Naive thymus-derived CD4-positive, alpha-beta T cell (primary cell): ENCODE measurements around the gene RIGI. TPM values are rescaled to one million over a fixed set of nuclear protein-coding genes. Genes with fewer than 3 reads are reported as not detected.
"Not testable (repeated sequence)": the region's sequence is repeated elsewhere in the genome, so short reads cannot be mapped to it uniquely, and the experiment has no call there.

ENCODE experiments used
- ATAC-seq: fragments of 150-1000 bp; cut with Tn5 transposase; 2 replicates; pipeline ENCODE4 v1.10.0; 2021; ENCODE audit warnings: mild to moderate bottlenecking, moderate library complexity
- CTCF ChIA-PET: fragments of 350-600 bp; sonication (Branson Sonifier 250); formaldehyde crosslinking; loops from one replicate; lab custom pipeline; 2021; ENCODE audit warnings: antibody characterized with exemption; lab: Charles Lee
- POLR2A ChIA-PET: fragments of 350-600 bp; sonication (Branson Sonifier 250); formaldehyde crosslinking; loops from one replicate; lab custom pipeline; 2021; ENCODE audit warnings: antibody characterized with exemption, inconsistent platforms; lab: Charles Lee
- DNase-seq, 9 donors: peaks; one replicate each; pipeline versions ENCODE4 v3.0.0 to v3.0.0-alpha.2; 2020 to 2022; ENCODE audit warnings: mixed read lengths in 1 of 9
- H3K27ac ChIP-seq: one replicate; pipeline ENCODE4 v1.7.0; 2013; ENCODE audit warnings: mild to moderate bottlenecking, low read depth, low read length, moderate library complexity
- H3K27me3 ChIP-seq, 2 donors: one replicate each; pipeline ENCODE4 v1.7.0; 2013; ENCODE audit warnings: low read length in 2 of 2, mild to moderate bottlenecking in 2 of 2, moderate library complexity in 2 of 2; ENCODE audit not compliant: control insufficient read depth in 2 of 2, insufficient read depth in 2 of 2
- H3K36me3 ChIP-seq, 3 experiments: 1 replicate in 2 of 3; 2 replicates in 1 of 3; pipeline ENCODE4 v1.7.0; 2013; ENCODE audit warnings: low read length in 3 of 3, mild to moderate bottlenecking in 3 of 3, moderate library complexity in 1 of 3; ENCODE audit not compliant: insufficient read depth in 3 of 3, control insufficient read depth in 2 of 3
- H3K4me1 ChIP-seq, 2 donors: one replicate each; pipeline ENCODE4 v1.7.0; 2013; ENCODE audit warnings: low read length in 2 of 2, mild to moderate bottlenecking in 2 of 2, moderate library complexity in 1 of 2; ENCODE audit not compliant: control insufficient read depth in 2 of 2, insufficient read depth in 2 of 2
- H3K4me3 ChIP-seq: 2 replicates; pipeline ENCODE4 v1.7.0; 2013; ENCODE audit warnings: mild to moderate bottlenecking, low read length
- H3K9me3 ChIP-seq, 3 experiments: 1 replicate in 2 of 3; 2 replicates in 1 of 3; pipeline ENCODE4 v1.7.0; 2013; ENCODE audit warnings: low read length in 3 of 3; ENCODE audit not compliant: control insufficient read depth in 2 of 3
- H3K27ac Mint-ChIP-seq, 9 donors: one replicate each; pipeline ENCODE4 v1.8.0; 2020 to 2022; ENCODE audit warnings: mixed read lengths in 9 of 9, mild to moderate bottlenecking in 8 of 9, moderate library complexity in 5 of 9, inconsistent platforms in 2 of 9
- H3K27me3 Mint-ChIP-seq, 5 donors: one replicate each; pipeline ENCODE4 v1.8.0; 2021 to 2022; ENCODE audit warnings: mixed read lengths in 5 of 5, mild to moderate bottlenecking in 1 of 5
- H3K36me3 Mint-ChIP-seq, 5 donors: one replicate each; pipeline ENCODE4 v1.8.0; 2020 to 2022; ENCODE audit warnings: mixed read lengths in 5 of 5, mild to moderate bottlenecking in 3 of 5, inconsistent platforms in 1 of 5
- H3K4me1 Mint-ChIP-seq, 7 donors: one replicate each; pipeline ENCODE4 v1.8.0; 2020 to 2022; ENCODE audit warnings: mixed read lengths in 7 of 7, mild to moderate bottlenecking in 3 of 7, inconsistent platforms in 1 of 7
- H3K4me3 Mint-ChIP-seq, 10 donors: one replicate each; pipeline ENCODE4 v1.8.0; 2020 to 2022; ENCODE audit warnings: mild to moderate bottlenecking in 10 of 10, mixed read lengths in 10 of 10, moderate library complexity in 6 of 10, inconsistent platforms in 2 of 10
- H3K9me3 Mint-ChIP-seq, 11 donors: one replicate each; pipeline ENCODE4 v1.8.0; 2020 to 2022; ENCODE audit warnings: mixed read lengths in 11 of 11, mild to moderate bottlenecking in 4 of 11, inconsistent platforms in 1 of 11, moderate library complexity in 1 of 11
- intact Hi-C, 2 donors: fragments of 100-400 bp; cut with micrococcal nuclease; formaldehyde crosslinking; loops; one replicate each; pipeline ENCODE4 v1.15.1; 2023
- polyA plus RNA-seq, 2 donors: library from polyadenylated mRNA; unstranded; fragments of 300-500 nt; fragmentation: Illumina TruSeq; gene quantifications; one replicate each; pipeline ENCODE4 v1.2.3, GENCODE V29; 2021
- total RNA-seq, 6 experiments: library from RNA in 5 of 6; stranded (reverse) in 5 of 6; gene quantifications; 1 replicate in 5 of 6; 2 replicates in 1 of 6; pipeline ENCODE4 v1.2.3 and lab custom pipeline; 2021 to 2026

RIGI gene
- total and polyA plus RNA-seq, 7 experiments from 2014 or later, result 8.6 to 29.6 (median 17.3) TPM

GRCh38 chr9:32552172-32552872 lies 26.3 kb upstream of the RIGI start, which contains the start of the genes SMIM27 and TOPORS:
TSS of gene SMIM27 (plus strand) at chr9:32552327. CDS start at chr9:32552435, 108 bp downstream.
TSS of gene TOPORS (minus strand) at chr9:32552586. CDS start at chr9:32552436, 150 bp downstream.
- H3K27me3 Mint-ChIP-seq, result no peaks in the 10 kb centered on the region
- peak; percentile 77 for ATAC-seq
- H3K4me3 Mint-ChIP-seq, result peak within 1 kb of the TSS; percentile 92 to 100 (median 99)
- CTCF ChIA-PET, result interaction anchor here (1.2 to 7.3 kb wide), 3 partner anchors 21 to 173 kb away, joined by 3 to 48 read pairs (median 8); partner anchors contain the start of gene NDUFB6
- Histone ChIP-seq H3K27ac (peak within 1 kb of the TSS; percentile 97), H3K4me1 (peaks cover 13 to 20% of the 10 kb centered on the region in 2 donors), H3K36me3 (no peaks in the 10 kb centered on the region), H3K9me3 (no peaks in the 10 kb centered on the region), H3K4me3 (peak within 1 kb of the TSS; percentile 93), H3K27me3 (no peaks in the 10 kb centered on the region)
- H3K9me3 Mint-ChIP-seq, result no peaks in the 10 kb centered on the region
- POLR2A ChIA-PET, result interaction anchor here (0.6 to 5.3 kb wide), 8 partner anchors 13 to 211 kb away, joined by 3 to 50 read pairs (median 8); partner anchors contain the start of genes ACO1 and RIGI
- H3K4me1 Mint-ChIP-seq, result peaks cover 29 to 66% (median 52%) of the 10 kb centered on the region in 7 donors
- intact Hi-C loops, result loop anchor here (1.0 to 10.0 kb wide), 10 partner anchors 20 to 1905 kb away; partner anchors contain the start of genes DNAJA1 (in 2 of the 2), B4GALT1 (in 1 of the 2), DNAI1 (in 1 of the 2) and FAM219A (in 1 of the 2)
- H3K27ac Mint-ChIP-seq, result peak within 1 kb of the TSS; percentile 96 to 100 (median 98)
- H3K36me3 Mint-ChIP-seq, result peaks cover 0 to 11% (median 0%) of the 10 kb centered on the region in 5 donors
- DNase-seq, result peak; percentile 81 to 93 (median 88)

DNA sequence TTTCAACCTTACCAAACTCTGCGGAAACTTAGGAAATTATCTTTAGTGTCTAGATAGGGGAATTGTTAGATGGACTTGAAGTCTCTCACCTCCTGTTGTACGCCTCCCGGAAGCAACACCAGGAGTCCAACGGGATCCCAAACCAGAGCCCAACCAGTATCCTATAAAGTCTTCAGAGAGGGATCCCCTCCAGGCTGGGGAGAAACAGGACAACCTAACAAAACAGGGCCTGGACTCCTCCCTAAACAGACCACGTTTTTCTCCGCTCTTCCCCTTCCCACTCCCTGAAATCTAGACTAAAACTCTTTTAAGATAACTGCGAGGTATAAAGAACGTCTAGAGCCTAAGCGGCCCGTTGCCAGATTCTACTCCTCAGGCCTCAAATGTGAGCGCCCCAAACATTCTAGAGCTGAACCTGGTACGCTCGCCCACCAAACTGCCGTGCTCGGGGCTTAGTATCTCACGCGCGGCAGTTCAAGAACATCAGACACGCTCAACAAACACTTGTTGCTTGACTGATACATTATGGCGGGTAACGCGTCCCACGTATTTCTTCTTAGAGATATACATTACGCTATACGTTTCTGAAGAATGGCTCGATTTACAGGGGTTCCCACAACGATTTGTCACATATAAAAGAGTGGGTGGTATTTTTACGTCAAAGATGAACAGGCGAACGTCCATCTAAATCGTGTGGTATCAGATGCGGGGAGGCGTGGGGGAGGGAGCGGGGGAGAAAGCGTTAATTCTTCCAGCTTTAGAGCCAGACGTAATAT lies 25.5 kb upstream of the RIGI start:
- intact Hi-C loops, result loop anchor here (1.0 to 10.0 kb wide), 16 partner anchors 21 to 1906 kb away; partner anchors contain the start of genes DNAJA1 (in 2 of the 2), UBAP2 (in 2 of the 2), ACO1 (in 1 of the 2) and APTX (in 1 of the 2)
- Histone ChIP-seq H3K27me3 (no peaks in the 10 kb centered on the region), H3K4me1 (peaks cover 13 to 20% of the 10 kb centered on the region in 2 donors), H3K9me3 (no peaks in the 10 kb centered on the region), H3K27ac (peak overlapping the region; percentile 97), H3K4me3 (peak overlapping the region; percentile 93), H3K36me3 (no peaks in the 10 kb centered on the region)
- Mint-ChIP-seq H3K9me3 (no peaks in the 10 kb centered on the region), H3K4me1 (peaks cover 31 to 71% (median 57%) of the 10 kb centered on the region in 7 donors), H3K36me3 (peaks cover 0 to 16% (median 0%) of the 10 kb centered on the region in 5 donors), H3K4me3 (peak overlapping the region; percentile 92 to 100 (median 99)), H3K27me3 (no peaks in the 10 kb centered on the region), H3K27ac (peak overlapping the region; percentile 96 to 100 (median 98))
- DNase-seq (peak; percentile 16 to 60 (median 53)), ATAC-seq (peak; percentile 7)
- CTCF ChIA-PET, result interaction anchor here (0.6 to 7.3 kb wide), 10 partner anchors 22 to 173 kb away, joined by 3 to 48 read pairs (median 7); partner anchors contain the start of genes ACO1, NDUFB6 and RIGI
- POLR2A ChIA-PET, result interaction anchor here (0.8 to 5.3 kb wide), 10 partner anchors 10 to 172 kb away, joined by 3 to 50 read pairs (median 10); partner anchors contain the start of genes ACO1 and RIGI

DNA sequence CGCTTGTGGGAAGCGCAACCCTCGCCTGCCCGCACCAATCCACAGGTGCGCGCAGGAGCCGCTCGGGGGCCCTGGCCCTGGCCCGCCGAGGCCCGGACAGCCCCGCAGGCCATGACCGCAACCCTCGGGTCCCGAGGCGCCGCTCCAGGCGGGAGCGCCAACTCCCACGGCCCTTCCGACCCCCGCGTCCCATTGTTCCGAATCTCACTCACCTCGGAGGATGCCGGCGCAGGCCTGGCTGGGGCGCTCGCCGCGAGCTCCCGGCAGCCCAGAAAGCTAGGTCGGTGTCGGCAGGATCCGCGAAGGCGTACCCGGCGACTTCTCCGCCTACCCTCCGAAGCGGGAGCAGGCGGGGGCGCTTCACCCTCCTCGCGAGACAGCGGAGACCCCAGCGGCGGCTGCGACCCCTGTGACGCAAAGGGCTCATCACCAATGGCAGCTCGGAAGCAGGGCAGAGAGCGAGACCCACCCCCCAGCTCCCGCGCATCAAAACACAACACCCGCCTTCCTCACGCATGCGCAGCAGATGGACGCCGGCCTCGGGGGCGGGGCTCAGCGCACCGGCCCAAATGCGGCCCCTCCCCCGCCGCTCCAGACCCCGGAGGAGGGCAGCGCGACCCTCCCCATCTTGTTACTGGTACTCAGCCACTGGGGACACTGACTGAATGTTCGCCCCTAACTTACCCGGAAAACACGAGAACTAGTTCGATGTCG lies 24.7 kb upstream of the RIGI start:
- H3K4me3 Mint-ChIP-seq, result peak overlapping the region; percentile 92 to 100 (median 99)
- ATAC-seq (peak; percentile 90), DNase-seq (peak; percentile 89 to 99 (median 96))
- ChIA-PET POLR2A (interaction anchor here (0.8 to 5.3 kb wide), 11 partner anchors 9 to 171 kb away, joined by 3 to 50 read pairs (median 10); partner anchors contain the start of genes ACO1, NDUFB6 and RIGI), CTCF (interaction anchor here (0.6 to 7.3 kb wide), 9 partner anchors 21 to 171 kb away, joined by 3 to 48 read pairs (median 6); partner anchors contain the start of genes ACO1, NDUFB6 and RIGI)
- Histone ChIP-seq H3K27me3 (no peaks in the 10 kb centered on the region), H3K9me3 (no peaks in the 10 kb centered on the region), H3K27ac (peak overlapping the region; percentile 97), H3K36me3 (no peaks in the 10 kb centered on the region), H3K4me1 (peaks cover 13 to 20% of the 10 kb centered on the region in 2 donors), H3K4me3 (peak overlapping the region; percentile 93)
- H3K36me3 Mint-ChIP-seq, result peaks cover 0 to 9% (median 0%) of the 10 kb centered on the region in 5 donors
- H3K4me1 Mint-ChIP-seq, result peaks cover 31 to 70% (median 57%) of the 10 kb centered on the region in 7 donors
- no peaks in the 10 kb centered on the region for H3K9me3 Mint-ChIP-seq
- H3K27me3 Mint-ChIP-seq, result no peaks in the 10 kb centered on the region
- intact Hi-C loops, result loop anchor here (1.0 to 10.0 kb wide), 15 partner anchors 12 to 1907 kb away; partner anchors contain the start of genes ACO1 (in 2 of the 2), APTX (in 2 of the 2), RIGI (in 2 of the 2) and SMU1 (in 2 of the 2)
- H3K27ac Mint-ChIP-seq, result peak overlapping the region; percentile 96 to 100 (median 98)

- Histone ChIP-seq H3K4me1 (peaks cover 13 to 20% of the 10 kb centered on the region in 2 donors), H3K4me3 (peak overlapping the region; percentile 93), H3K27me3 (no peaks in the 10 kb centered on the region), H3K9me3 (no peaks in the 10 kb centered on the region), H3K27ac (peak overlapping the region; percentile 97), H3K36me3 (no peaks in the 10 kb centered on the region)
- ATAC-seq (no peak), DNase-seq (no peak)
- intact Hi-C loops, result loop anchor here (1.0 to 10.0 kb wide), 13 partner anchors 12 to 1907 kb away; partner anchors contain the start of genes RIGI (in 2 of the 2), SMU1 (in 2 of the 2), UBAP2 (in 2 of the 2) and ACO1 (in 1 of the 2)
- Mint-ChIP-seq H3K4me3 (peak overlapping the region; percentile 92 to 100 (median 98)), H3K27me3 (no peaks in the 10 kb centered on the region), H3K36me3 (peaks cover 0 to 8% (median 0%) of the 10 kb centered on the region in 5 donors), H3K9me3 (no peaks in the 10 kb centered on the region), H3K27ac (peak overlapping the region; percentile 47 to 99 (median 95)), H3K4me1 (peaks cover 31 to 65% (median 59%) of the 10 kb centered on the region in 7 donors)
- ChIA-PET CTCF (interaction anchor here (1.4 to 7.3 kb wide), 6 partner anchors 20 to 170 kb away, joined by 4 to 48 read pairs (median 10); partner anchors contain the start of genes ACO1, NDUFB6 and RIGI), POLR2A (interaction anchor here (0.8 to 5.3 kb wide), 10 partner anchors 9 to 171 kb away, joined by 3 to 50 read pairs (median 10); partner anchors contain the start of genes ACO1, NDUFB6 and RIGI)
Observed at GRCh38 chr9:32550150-32550561, 24.2 kb upstream of the RIGI start.

DNA sequence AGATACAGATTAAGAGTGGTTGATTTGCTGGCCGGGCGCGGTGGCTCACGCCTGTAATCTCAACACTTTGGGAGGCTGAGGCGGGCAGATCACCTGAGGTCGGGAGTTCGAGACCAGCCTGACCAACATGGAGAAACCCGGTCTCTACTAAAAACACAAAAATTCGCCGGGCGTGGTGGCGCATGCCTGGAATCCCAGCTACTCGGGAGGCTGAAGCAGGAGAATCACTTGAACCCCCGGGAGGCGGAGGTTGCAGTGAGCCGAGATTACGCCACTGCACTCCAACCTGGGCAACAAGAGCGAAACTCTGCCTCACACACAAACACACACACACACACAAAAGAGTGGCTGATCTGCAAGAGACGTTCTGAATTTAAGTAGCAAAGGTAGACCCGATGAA lies 22.2 kb upstream of the RIGI start:
- intact Hi-C loops, CTCF ChIA-PET, H3K27me3 Mint-ChIP-seq, DNase-seq, H3K27ac ChIP-seq, ATAC-seq, H3K9me3 ChIP-seq, H3K9me3 Mint-ChIP-seq, H3K27me3 ChIP-seq, H3K36me3 ChIP-seq, H3K4me3 ChIP-seq: not testable (repeated sequence)
- Mint-ChIP-seq H3K4me3 (peak overlapping the region in 2 of 10 donors; percentile 98 to 99), H3K36me3 (peaks cover 2 to 17% (median 8%) of the 10 kb centered on the region in 5 donors), H3K4me1 (peaks cover 26 to 57% (median 47%) of the 10 kb centered on the region in 7 donors), H3K27ac (peak overlapping the region in 1 of 9 donors; percentile 31)
- POLR2A ChIA-PET, result interaction anchor here (0.8 to 5.3 kb wide), 4 partner anchors 9 to 445 kb away, joined by 3 to 50 read pairs (median 12); partner anchors contain the start of gene RIGI
- H3K4me1 ChIP-seq, result peaks cover 13 to 18% of the 10 kb centered on the region in 2 donors
